Osteoblast (primary cell): Measurements from ENCODE around the gene STX11. TPM values are rescaled to one million over a fixed set of nuclear protein-coding genes. Genes with fewer than 3 reads are reported as not detected.

Experiments
- DNase-seq: peaks from one replicate; pipeline ENCODE4 v3.0.0; 2011; ENCODE audit warnings: low spot score, mixed read lengths; ENCODE audit not compliant: insufficient read length; ENCODE audit errors: missing footprints
- H2AFZ ChIP-seq: 2 replicates; pipeline ENCODE4 v1.6.0; 2011; ENCODE audit warnings: mild to moderate bottlenecking, low read length
- H3K27ac ChIP-seq: 2 replicates; pipeline ENCODE4 v1.5.1; 2011; ENCODE audit warnings: mild to moderate bottlenecking, low read depth, low read length, moderate library complexity
- H3K27me3 ChIP-seq: 2 replicates; pipeline ENCODE4 v1.6.0; 2012; ENCODE audit warnings: mild to moderate bottlenecking, control low read depth, inconsistent platforms, low read length, moderate library complexity; ENCODE audit not compliant: insufficient read depth
- H3K36me3 ChIP-seq: 2 replicates; pipeline ENCODE4 v1.5.1; 2011; ENCODE audit warnings: mild to moderate bottlenecking, low read length, control low read depth, moderate library complexity; ENCODE audit not compliant: insufficient read depth
- H3K4me1 ChIP-seq: 2 replicates; pipeline ENCODE4 v1.5.1; 2011; ENCODE audit warnings: mild to moderate bottlenecking, low read length, control low read depth, moderate library complexity; ENCODE audit not compliant: insufficient read depth
- H3K4me2 ChIP-seq: 2 replicates; pipeline ENCODE4 v1.6.0; 2011; ENCODE audit warnings: mild to moderate bottlenecking, low read length; ENCODE audit not compliant: insufficient read depth
- H3K4me3 ChIP-seq: fragments of 200-600 bp; sonication (generic); 3 replicates; pipeline ENCODE4 v1.5.1; 2012; ENCODE audit warnings: mild to moderate bottlenecking, low read length, inconsistent platforms; ENCODE audit not compliant: insufficient read depth
- H3K79me2 ChIP-seq: 2 replicates; pipeline ENCODE4 v1.6.0; 2012; ENCODE audit warnings: mild to moderate bottlenecking, low read length, control low read depth, inconsistent platforms; ENCODE audit not compliant: insufficient read depth
- H3K9me3 ChIP-seq: 2 replicates; pipeline ENCODE4 v1.5.1; 2011; ENCODE audit warnings: low read depth, low read length, control low read depth
- H4K20me1 ChIP-seq: 2 replicates; pipeline ENCODE4 v1.6.0; 2012; ENCODE audit warnings: mild to moderate bottlenecking, low read length, control low read depth; ENCODE audit not compliant: insufficient read depth
- total RNA-seq: library from RNA; depleted of rRNA; stranded (reverse); fragments of >200 nt; gene quantifications from 2 replicates; pipeline ENCODE4 v1.2.3, GENCODE V29; 2012
- TF ChIP-seq, protein P1 (sequence below): IDR thresholded peaks from 2 replicates; pipeline ENCODE4 v1.5.1; 2011; ENCODE audit warnings: mild to moderate bottlenecking, low read depth, low read length, moderate library complexity; ENCODE audit errors: extremely low read depth

STX11 gene
- total RNA-seq, 1 donor: 0.36 TPM

- no peak overlapping the region for H2AFZ ChIP-seq
- H3K27ac ChIP-seq: no peak overlapping the region
- H3K36me3 ChIP-seq: no peaks in the 10 kb centered on the region
- H3K79me2 ChIP-seq: no peaks in the 10 kb centered on the region
- no peak overlapping the region for H3K4me3 ChIP-seq
- DNase-seq: no peak
- no peaks in the 10 kb centered on the region for H3K4me1 ChIP-seq
- TF ChIP-seq, protein P1, sequence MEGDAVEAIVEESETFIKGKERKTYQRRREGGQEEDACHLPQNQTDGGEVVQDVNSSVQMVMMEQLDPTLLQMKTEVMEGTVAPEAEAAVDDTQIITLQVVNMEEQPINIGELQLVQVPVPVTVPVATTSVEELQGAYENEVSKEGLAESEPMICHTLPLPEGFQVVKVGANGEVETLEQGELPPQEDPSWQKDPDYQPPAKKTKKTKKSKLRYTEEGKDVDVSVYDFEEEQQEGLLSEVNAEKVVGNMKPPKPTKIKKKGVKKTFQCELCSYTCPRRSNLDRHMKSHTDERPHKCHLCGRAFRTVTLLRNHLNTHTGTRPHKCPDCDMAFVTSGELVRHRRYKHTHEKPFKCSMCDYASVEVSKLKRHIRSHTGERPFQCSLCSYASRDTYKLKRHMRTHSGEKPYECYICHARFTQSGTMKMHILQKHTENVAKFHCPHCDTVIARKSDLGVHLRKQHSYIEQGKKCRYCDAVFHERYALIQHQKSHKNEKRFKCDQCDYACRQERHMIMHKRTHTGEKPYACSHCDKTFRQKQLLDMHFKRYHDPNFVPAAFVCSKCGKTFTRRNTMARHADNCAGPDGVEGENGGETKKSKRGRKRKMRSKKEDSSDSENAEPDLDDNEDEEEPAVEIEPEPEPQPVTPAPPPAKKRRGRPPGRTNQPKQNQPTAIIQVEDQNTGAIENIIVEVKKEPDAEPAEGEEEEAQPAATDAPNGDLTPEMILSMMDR: no peak
- no peak overlapping the region for H3K4me2 ChIP-seq
- no peaks in the 10 kb centered on the region for H3K27me3 ChIP-seq
- H3K9me3 ChIP-seq: no peaks in the 10 kb centered on the region
- H4K20me1 ChIP-seq: no peaks in the 10 kb centered on the region
Observed at GRCh38 chr6:144231721-144232120, 81.4 kb downstream of the STX11 start.

GRCh38 chr6:144232176-144232831 lies 82.0 kb downstream of the STX11 start:
- no peak for DNase-seq
- no peaks in the 10 kb centered on the region for H3K4me1 ChIP-seq
- no peaks in the 10 kb centered on the region for H4K20me1 ChIP-seq
- H3K27ac ChIP-seq: no peak overlapping the region
- H3K79me2 ChIP-seq: no peaks in the 10 kb centered on the region
- no peak overlapping the region for H3K4me2 ChIP-seq
- no peaks in the 10 kb centered on the region for H3K9me3 ChIP-seq
- H3K27me3 ChIP-seq: no peaks in the 10 kb centered on the region
- TF ChIP-seq, protein P1: no peak
- H3K4me3 ChIP-seq: no peak overlapping the region
- no peak overlapping the region for H2AFZ ChIP-seq
- H3K36me3 ChIP-seq: no peaks in the 10 kb centered on the region

- Histone ChIP-seq H3K27ac (no peak overlapping the region), H4K20me1 (no peaks in the 10 kb centered on the region), H3K4me3 (no peak overlapping the region), H2AFZ (no peak overlapping the region), H3K4me2 (no peak overlapping the region), H3K9me3 (no peaks in the 10 kb centered on the region), H3K79me2 (no peaks in the 10 kb centered on the region), H3K36me3 (no peaks in the 10 kb centered on the region), H3K4me1 (no peaks in the 10 kb centered on the region), H3K27me3 (no peaks in the 10 kb centered on the region)
- DNase-seq: no peak
- TF ChIP-seq, protein P1: no peak
Observed at GRCh38 chr6:144232832-144233230, 82.5 kb downstream of the STX11 start.

GRCh38 chr6:144234399-144234798 lies 84.1 kb downstream of the STX11 start:
- Histone ChIP-seq H3K36me3 (no peaks in the 10 kb centered on the region), H3K4me2 (no peak overlapping the region), H3K9me3 (no peaks in the 10 kb centered on the region), H3K4me3 (no peak overlapping the region), H3K27me3 (no peaks in the 10 kb centered on the region), H4K20me1 (no peaks in the 10 kb centered on the region), H2AFZ (no peak overlapping the region), H3K4me1 (no peaks in the 10 kb centered on the region), H3K79me2 (no peaks in the 10 kb centered on the region), H3K27ac (no peak overlapping the region)
- TF ChIP-seq, protein P1: no peak
- no peak for DNase-seq
